ENCODE measurements around the gene JAZF1.

The JAZF1 gene

DNA sequence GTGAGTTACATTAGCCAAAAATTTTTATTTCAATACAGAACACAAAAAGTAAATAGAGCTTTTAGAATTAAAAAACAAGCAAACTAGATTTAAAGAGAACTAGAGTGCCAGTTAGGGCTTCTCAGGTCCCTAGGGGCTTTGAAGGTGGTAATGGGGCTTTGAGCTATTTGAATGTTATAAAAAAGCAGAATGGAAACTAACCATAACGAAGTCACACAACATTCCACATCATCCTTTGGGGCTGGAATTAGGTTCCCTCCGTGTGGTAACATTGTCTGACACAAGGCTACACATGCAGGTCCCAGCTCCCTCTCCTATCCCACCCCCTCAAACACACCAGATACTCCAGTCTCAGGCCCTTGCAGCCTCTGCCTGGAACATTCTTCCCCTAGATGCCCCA, 15.3 kb downstream of the JAZF1 start:
- no peak for DNase-seq

DNA sequence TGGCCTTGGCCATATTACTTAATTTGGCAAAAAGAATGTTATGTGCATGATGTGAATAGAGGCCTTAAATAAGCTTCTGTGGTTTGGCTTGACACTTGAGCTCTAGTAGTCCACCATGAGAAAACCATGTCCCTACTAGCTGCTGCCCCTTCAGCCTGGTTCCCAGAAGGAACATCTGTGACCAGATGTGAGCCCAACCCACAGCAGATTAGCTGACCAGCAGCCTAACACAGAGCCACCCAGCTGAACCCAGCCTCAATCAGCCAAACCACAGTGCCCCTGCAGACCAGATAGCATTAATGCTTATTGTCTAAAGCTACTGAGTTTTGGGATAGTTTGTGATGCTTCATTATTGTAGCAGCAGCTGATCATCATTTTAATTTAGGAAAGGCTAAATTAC, 16.6 kb downstream of the JAZF1 start:
- no peak for DNase-seq

DNA sequence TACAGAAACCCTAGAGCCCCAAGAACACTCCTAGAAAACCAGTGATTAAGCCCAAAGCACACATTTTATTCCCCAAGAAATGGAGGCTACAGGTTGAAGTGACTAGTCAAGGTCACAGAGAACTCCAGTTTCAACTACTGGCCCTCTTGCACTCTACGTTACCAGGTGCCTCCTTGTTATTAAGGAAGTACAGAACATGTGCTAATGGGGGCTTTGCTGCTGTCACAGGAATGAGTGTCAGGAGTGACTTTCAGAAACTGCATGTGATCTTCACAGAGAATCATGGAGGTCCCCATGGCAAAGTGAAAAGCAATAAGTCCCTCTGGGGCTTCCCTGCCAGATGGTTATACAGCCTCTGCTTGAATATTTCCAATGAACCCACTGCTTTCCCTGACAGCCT, 19.3 kb downstream of the JAZF1 start:
- DNase-seq = no peak

DNA sequence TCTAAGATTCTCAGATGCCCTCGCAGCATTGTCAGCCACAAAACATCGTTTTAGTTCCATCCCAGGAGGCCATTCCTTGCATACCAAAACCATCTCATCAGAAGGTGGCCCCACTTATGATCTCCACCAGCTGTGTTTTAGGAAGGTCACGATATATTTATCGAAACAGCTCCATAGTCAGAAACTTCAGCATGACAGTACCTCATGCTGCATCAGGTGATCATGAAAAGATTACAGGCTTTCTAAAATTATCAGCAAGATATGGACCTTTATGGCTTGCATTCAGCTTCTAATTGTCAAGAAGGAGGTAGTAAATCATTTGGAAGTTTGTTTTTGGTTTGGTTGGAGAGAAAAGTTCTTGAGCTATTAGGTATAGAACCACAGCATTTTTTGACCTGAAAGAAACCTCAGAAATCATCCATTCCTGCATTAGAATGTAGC, 20.0 kb downstream of the JAZF1 start:
- no peak for DNase-seq

DNA sequence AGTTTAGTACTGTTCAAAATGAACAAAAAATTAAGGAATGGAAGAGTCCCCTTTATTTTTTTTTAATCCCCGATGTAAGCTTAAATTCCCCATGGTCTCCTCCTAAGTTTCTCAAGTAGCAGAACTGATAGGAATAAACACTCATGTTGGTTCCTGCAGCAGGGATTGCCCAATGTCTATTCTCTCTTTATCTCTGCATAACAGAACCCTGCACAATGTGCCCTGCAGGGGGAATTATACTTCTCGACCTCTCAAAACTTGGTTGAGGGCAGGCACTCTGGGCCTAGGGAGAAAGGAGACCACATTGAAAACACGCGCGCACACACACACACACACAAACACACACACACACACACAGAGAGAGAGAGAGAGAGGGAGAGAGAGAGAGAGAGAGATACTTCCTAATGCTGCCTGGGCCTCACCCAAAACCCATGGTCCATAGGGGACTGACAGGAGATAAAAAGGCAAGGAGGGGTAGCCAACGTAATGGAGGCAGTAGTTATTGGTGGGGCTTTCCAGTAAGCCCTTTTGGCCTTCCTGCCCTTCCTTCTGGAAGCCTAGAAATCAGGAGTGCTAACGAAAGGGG, 22.7 kb downstream of the JAZF1 start:
- DNase-seq = no peak

DNA sequence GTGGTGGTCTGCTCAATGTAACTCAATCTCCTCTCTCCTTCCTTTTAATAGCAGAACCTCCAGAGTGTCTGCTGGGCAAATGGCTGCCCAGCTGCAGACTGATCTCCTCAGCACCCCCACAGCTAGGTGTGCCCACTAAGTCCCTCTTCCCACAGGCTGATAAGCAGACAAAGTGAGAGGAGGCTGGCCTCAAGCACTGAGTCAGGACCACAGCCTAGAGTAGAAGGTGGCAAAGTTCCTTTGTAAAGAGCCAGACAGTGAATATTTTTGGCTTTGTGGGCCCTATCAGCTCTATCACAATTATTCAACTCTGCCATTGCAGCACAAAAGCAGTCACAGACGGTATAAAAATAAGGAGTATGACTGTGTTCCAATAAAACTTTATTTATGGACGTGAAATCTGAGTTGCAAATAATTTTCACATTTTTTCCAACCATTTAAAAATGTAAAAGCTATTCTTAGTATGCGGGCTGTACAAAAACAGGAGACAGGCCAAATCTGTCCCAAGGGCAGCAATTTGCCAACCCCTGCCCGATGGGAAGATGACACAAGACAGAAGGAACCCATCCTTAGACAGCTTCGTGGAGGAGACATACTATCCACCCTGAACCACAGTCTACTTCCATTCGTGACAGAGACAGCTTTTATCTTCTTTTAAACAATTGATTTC, 23.4 kb downstream of the JAZF1 start:
- DNase-seq = no peak

DNA sequence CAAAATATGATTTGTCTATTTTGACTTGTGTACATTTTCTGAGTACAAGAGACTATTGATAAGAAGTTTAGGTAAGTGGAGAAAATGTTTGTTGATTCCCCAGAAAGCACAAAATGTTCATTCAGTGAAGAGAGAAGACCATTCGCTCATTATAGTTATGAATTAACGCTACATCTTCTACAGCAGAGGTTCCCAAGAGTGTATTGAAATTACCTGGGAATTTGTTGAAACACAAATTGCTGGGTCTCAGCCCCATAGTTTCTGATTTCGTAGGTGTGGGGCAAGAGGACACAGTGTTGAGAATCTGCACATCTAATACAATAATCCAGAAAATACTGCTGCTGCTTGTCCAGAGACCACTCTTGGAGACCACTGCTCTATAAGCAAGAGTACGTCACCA, 24.2 kb downstream of the JAZF1 start:
- no peak for DNase-seq

DNA sequence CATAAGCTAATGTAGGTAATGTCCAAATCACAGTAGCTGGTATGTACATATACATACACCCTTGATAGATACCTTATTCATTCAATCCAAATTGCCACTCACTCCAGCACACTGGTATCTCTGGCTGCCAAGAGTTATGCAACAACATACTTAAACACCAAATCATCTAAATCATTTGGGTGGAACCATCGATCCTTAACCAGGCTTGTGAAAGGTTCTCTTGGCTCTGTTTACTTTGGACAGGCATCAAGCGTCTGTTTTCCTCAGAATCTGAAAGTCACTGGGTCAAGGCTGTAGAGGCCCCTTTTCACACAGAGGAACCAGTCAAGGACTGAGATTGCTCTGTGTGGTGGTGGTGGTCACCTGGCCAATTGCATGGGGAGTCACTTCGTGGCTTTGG, 24.6 kb downstream of the JAZF1 start:
- DNase-seq = no peak

DNA sequence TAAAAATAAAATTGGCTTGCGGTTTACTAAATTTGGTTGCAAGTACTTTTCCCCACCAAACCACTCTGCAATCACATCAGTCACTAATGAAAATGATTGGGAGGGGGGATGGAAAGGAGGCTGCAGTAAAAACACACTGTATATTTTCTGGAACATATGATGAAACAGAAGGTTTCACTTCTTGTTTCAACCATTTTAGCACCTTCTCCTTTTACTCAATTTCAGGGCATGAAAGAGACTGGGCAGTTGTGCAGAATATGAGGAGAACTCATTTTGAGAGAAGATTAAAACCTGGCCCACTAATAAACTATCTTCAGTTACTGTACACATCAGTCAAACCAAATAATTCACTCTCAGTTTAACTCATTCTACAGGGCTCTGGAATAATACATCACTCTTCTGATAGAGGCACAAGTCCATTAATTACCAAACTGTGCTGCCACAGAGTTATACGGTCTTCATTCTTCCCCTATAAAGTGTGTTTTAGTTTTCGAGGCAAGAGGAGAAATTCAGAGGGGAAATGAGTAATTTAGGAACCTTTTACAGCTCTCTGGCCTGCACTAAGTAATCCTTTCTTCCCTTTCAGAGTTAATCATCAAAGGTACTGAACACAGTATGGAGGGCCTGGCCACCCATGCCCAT, 25.5 kb downstream of the JAZF1 start:
- no peak for DNase-seq

DNA sequence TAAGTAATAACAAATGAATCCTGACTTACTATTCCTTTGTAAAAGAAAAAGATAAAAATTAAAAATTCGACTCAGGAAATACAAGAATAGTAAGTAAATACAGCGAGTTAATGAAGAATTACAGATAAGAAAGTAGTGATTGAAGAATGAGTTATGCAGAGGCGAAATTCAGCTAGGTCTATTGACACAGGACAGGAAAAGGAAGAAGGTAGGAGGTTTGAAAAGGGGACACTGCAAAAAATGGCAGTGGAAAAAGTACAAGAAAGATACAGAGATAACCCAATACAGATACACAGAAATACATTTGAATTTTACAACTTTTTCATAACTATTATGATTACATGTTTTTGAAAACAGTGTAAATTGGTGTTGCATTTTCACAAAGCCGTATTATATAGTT, 28.0 kb downstream of the JAZF1 start:
- DNase-seq = no peak

DNA sequence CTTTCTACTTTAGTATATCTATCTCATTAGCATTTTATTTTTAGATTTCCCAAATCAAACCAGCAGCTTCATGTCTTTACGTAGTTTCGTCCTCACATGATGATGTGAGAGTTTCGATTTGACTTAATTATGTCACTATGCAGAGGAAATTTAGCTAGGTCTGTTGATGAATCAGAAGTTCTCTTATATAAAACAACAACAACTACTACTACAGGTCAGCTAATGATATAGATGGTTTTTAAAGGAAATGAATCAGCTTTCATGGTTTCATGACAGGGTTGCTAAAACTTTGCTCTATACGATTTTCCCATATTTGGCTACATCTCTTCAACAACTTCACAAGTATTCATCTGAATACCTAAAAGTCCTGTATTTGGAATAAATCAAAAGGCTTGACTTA, 28.6 kb downstream of the JAZF1 start:
- no peak for DNase-seq

DNA sequence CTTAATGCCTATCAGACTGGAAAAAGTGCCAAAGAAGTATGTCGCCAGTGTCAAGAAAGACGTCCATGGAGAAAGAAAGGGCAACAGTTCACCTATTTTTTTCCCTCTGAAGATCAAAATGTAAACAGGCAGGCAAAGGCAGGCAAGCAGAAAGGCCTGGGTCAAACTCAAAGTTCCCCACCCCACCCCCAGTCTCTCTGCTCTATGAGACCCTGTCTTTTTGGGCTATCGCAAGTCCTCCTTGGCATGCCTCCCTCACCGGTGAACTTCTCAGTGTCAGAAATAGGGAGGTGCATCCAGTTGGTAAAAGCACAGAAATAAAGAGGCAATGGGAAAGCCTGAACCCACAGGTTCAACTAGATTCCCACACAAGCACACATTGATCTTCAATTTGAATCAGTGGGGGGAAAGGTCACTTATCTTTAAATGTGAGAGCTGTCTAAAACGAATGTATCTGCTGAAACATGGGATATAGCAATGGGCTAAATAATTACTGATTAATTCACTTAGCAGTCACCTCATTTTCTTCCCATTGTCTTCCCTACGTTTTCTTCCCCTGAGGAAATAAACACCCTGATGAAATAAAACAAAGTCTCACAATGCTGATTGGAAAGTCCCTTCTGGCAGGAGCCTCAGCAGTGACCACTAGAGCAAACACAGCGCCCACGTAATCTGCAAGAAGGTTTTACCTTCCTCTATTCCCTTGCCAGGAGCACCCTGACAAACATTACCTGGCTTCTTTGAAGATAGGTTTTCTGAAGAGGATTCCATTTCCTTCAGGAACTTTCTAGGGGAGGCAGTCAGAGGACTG, 31.1 kb downstream of the JAZF1 start:
- no peak for DNase-seq

DNA sequence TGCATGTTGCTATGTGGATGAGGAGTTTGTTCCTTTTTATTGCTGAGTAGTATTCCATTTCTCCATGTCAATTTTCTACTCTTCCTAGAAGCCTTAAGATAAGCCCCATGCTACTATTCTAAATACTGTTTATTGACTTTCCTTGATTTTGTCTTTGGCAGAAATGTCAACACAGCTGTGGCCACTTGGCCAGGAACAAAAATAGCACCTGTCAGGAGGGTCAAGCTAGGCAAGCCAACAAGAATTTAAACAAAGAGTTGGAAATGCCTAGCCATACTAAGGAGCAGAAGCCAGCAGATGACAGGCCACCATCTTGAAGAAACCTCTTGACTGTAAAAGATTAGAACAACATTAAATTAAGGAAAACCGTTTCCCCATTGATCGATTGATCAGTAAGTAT, 34.7 kb downstream of the JAZF1 start:
- no peak for DNase-seq

DNA sequence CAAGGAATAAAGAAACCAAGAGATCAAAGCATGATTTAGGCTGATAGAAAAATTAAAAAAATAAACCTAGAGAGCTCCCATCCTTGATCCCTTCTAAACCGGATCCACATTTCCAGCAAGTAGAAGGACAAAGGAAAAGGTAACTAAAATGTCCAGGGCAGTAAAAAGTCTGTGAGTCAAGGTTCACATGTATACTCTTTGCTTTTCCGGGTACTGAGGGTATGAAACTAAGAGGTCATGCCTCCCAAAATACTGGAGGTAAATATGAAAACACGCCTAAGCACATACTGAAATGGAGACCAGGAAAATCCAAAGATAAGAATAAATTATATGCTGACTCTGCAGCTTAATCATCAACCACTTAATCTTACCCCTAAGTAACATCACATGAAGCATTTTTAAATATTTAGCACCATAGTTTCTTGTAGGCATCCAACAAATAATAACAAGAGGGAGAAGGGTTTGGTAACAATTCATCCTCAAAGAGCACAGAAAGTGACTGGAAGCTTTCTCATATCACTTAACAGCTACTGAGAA, 35.4 kb downstream of the JAZF1 start:
- DNase-seq = no peak

DNA sequence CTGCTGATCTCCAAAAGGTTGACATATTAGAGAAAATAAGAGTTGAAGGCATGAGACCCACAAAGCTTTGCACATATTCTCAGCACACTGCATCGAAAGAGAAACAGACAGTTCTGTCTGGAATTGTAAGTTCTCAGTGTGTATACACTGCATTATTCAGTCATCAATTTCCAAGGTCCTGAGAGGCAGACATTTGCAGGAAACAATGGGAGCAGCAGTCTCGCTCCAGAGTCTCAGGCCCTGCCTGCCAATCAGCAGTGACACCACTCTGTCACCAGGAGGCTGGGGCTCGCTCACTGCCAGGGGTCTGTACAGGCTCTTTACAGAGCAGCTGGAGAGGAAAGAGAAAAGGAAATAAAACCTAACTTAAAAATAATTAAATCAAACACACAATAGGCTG, 36.3 kb downstream of the JAZF1 start:
- DNase-seq = peak; percentile 53

DNA sequence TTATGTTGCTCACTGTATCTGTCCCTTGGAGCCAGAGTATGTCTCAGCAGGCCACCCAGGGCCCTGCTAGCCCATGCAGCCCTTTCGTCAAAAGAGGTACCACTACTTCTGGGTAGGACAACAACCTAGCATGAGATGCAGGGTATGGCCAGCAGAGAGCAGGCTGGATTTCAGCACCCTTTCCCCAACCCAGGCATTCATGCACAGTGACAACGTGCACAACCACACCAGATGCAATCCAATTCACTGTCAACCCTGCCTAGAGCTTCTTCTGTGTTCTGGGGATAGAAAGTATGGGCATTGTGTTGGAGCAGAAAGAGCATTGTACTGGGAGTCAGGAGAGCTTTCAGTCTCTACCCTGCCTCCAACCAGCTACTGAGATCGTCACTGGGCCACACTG, 37.9 kb downstream of the JAZF1 start:
- DNase-seq = peak; percentile 66

DNA sequence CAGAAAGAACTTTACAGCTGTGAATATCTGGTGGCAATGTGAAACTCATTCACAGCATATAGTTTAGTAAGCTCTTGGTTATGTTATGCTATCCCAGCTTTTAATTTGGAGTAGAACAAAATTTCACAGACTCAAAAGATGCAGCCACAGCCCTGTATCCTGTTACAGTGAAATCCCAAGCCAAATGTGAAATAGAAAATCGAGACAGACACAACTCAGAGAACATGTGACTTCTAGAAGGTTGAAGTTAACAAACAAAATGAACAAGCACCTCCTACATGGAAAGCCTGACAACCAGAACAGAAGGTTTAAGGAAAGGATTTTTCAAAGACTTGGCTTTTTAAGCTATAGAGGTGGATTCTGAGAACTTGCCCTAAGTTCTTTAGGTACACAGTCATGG, 39.6 kb downstream of the JAZF1 start:
- DNase-seq = no peak

DNA sequence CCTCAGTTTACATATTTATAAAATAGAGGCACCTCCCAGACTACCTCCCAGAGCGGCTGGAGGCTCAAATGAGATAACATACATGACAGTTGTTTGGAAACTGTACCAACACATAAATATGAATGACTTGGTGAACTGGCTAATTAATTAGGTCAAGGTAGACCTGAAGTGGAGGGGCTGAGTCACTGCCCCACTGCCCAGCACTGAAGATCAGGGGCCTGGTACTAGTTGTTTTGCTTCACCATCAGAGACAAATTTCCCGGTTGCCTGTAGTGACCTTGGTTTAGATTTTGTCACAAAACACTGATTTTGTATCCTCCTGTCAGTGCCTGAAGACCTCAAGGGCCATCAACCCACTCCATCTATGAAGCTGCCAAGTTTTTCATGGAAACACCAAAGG, 41.8 kb downstream of the JAZF1 start:
- DNase-seq = no peak

DNA sequence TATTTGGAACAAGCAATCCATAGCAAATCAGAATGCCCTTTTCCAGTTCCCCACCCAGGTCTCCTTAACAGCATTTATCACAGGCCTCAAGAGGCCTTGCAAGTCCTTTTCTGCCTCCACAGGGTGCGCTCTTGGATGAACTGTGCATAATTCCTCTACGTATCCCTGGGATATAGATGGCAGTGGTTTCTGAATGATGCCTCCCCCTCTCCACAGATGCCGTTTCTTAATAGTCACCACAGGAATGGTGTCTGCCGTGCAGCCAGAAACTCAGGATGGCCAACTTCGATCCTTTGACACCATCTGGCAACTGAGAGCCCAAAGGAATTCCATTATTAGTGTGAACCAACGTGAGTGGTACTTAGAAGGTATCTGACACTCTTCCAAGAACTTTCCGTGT, 43.1 kb downstream of the JAZF1 start:
- DNase-seq = no peak

DNA sequence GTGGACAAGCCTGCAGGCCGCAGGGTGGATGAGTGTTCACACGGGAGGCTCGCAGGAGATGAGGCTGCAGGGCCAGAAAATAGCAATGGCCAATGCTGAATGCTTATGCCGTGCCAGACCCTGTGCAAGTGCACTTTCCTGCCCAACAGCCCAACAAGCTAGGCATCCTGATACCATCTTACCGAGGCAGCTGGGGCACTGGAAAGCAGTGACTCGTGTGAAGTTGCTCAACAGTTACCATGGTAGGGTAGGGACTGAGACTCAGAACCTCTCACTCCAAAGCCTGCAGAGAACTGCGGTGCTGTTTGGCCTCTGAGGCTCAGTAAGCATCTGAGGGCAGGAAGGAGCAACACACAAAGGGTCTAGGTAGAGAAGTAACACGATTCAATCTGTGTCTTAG, 43.7 kb downstream of the JAZF1 start:
- no peak for DNase-seq

DNA sequence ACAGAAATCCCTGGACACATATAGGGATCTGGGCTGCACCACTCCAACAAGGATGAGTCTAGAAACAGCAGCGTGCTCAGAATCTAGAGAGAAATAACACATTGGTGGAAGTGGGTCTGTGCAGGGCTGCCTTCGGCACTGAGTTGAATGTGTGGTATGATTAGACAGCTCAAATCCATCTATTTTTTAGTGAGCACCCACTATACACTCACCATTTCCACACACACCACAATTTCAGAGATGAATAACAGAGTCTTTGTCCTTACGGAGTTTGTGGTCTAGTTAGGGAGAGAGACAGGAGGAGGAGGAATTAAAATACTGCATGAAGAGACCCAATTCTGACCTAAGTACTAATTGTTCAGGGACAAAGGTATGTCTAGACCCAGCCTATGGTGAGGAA, 44.2 kb downstream of the JAZF1 start:
- no peak for DNase-seq

DNA sequence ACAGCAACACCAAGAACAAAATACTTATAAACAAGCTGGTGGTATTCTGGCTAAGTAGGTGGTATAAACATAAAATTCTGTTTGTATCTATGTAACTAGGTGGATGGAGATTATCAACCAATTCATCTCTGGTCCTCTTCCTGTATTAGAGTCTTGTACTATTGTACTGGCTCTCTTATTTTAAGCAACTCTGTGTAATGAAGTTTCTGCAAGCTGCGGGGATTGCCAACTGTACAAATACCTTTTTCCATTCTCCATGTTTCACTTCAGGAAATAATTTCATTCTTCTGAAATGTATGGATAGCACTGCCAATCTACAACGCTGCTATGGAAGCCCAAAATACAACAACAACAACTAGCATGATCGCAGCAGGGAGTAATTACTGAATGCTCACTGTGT, 44.8 kb downstream of the JAZF1 start:
- no peak for DNase-seq

DNA sequence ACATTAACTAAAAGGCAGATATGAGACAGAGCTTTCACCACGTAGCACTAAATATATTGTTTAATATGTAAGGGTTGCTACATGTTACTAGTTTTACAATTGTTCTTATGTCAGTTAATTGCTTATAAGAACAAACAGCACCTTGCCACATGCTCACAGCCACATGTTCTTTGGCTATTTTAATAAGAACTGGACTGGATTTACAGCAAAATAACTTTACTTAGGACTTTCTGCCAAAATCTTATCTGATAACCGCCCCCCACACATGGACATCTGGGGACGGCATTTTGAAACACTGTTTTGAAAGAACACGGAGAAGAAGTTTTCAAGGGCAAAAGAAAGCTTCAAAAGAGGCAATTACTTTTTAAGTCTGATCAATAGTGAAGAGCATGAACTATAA, 45.3 kb downstream of the JAZF1 start:
- no peak for DNase-seq

DNA sequence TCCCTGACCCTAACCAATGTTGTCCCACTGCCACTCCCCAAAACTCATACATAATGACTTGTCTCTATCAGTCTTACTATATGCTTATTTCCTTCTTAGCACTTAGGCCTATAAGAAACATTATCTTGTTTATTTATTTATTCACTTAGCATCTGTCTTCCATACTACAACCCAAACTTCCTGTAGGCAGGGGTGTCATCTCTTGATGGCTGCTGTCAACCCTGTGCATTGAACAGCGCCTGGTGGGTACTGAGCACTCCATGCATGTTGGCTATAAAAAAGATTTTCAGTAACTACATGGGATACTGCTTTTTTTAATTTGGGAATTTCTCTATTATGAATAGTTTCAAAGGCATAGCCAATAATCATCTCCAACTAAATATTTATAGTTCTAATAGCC, 46.7 kb downstream of the JAZF1 start:
- no peak for DNase-seq
